HuH-7.5 (cell line): ENCODE data around the gene C9orf78.

Experiments used
- DNase-seq: peaks from one replicate; pipeline ENCODE4 v3.0.0; 2011; ENCODE audit warnings: low spot score

The C9orf78 gene

GRCh38 chr9:129835128-129835859 lies at the start of gene C9orf78, which contains the start of gene USP20:
TSS of gene C9orf78 (minus strand) at chr9:129835275. CDS start at chr9:129835221, 54 bp downstream.
TSS of gene USP20 (plus strand) at chr9:129835458. CDS start at chr9:129852556, 17,098 bp downstream.
- peak; percentile 94 for DNase-seq

GRCh38 chr9:129884220-129885017 lies 49.3 kb upstream of the C9orf78 start:
- DNase-seq, result peak; percentile 92

GRCh38 chr9:129881547-129882324 lies 46.7 kb upstream of the C9orf78 start:
- no peak for DNase-seq

GRCh38 chr9:129880654-129881546 lies 45.8 kb upstream of the C9orf78 start:
- no peak for DNase-seq

- DNase-seq, result no peak
Measured at GRCh38 chr9:129879991-129880653, 45.0 kb upstream of the C9orf78 start.

GRCh38 chr9:129879103-129879699 lies 44.1 kb upstream of the C9orf78 start:
- no peak for DNase-seq

GRCh38 chr9:129878291-129878690 lies 43.2 kb upstream of the C9orf78 start:
- no peak for DNase-seq

- DNase-seq, result no peak
Measured at GRCh38 chr9:129876815-129877214, 41.7 kb upstream of the C9orf78 start.

GRCh38 chr9:129875687-129876395 lies 40.8 kb upstream of the C9orf78 start:
- DNase-seq, result no peak

GRCh38 chr9:129875181-129875611 lies 40.1 kb upstream of the C9orf78 start:
- no peak for DNase-seq

- DNase-seq, result no peak
Measured at GRCh38 chr9:129874261-129875101, 39.4 kb upstream of the C9orf78 start.

- no peak for DNase-seq
Measured at GRCh38 chr9:129873563-129874190, 38.6 kb upstream of the C9orf78 start.

GRCh38 chr9:129871046-129871445 lies 36.0 kb upstream of the C9orf78 start:
- no peak for DNase-seq

- no peak for DNase-seq
Measured at GRCh38 chr9:129869585-129870501, 34.8 kb upstream of the C9orf78 start.

GRCh38 chr9:129868872-129869486 lies 33.9 kb upstream of the C9orf78 start:
- DNase-seq, result no peak

- DNase-seq, result no peak
Measured at GRCh38 chr9:129868023-129868871, 33.2 kb upstream of the C9orf78 start.
